ENCODE results near the gene SOX1.

The SOX1 gene

GRCh38 chr13:112073245-112074138 is 6.5 kb downstream of the SOX1 start:
- peak; percentile 73 for DNase-seq

DNA sequence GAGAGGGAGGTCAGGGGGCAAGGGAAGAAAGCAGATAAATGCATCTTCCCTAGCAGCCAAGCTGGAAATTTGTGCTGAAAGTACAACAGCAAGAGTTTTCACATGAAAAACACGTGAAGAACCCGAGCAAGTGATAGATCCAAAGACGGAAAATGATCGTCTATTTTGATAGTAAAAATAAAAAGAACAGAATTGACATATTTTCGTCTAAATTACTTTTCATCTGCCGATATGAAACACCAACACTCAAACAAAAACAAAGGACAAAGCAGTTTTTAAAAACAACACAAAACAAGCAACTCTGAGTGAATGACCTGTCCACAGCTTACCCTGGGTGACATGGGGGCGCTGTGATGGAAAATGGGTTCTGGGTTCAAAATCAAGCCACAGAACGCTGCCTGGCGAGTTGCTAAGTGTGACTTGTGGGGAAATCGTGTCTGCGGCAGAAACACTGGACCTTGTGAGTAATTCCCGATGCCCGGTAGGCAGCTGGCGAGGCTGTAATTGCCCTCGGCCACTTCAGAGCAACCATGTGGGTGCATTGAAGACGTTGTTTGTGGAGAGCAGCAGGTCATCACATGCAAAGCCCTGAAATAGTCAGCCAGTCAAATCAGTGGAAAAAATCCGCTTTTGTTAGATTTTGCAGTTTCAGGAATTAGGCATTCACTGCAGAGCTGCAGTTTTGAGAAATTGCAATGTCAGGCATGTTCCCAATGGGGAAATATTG is 7.4 kb downstream of the SOX1 start:
- peak; percentile 50 for DNase-seq

GRCh38 chr13:112077729-112078128 is 10.8 kb downstream of the SOX1 start:
- DNase-seq = no peak

DNA sequence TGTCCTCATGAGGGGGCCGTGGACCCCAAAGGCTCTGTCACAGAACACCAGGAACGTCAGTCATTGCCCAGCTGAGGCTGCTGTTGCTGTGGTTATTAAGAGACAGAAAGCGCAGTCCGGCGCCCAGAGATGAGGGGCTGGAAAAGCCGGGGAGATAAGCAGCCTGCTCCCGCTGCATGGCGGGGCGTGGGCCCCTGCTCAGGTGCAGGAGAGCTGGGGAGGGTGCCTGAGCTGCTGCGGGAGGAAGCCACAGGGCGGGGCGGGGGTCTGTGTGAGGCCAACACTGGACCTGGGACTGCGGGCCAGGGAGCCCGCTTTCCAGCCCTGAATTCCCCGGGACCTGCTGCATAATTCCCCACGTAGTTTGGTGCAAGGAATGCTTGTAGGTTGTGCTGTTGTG is 11.3 kb downstream of the SOX1 start:
- DNase-seq = no peak

DNA sequence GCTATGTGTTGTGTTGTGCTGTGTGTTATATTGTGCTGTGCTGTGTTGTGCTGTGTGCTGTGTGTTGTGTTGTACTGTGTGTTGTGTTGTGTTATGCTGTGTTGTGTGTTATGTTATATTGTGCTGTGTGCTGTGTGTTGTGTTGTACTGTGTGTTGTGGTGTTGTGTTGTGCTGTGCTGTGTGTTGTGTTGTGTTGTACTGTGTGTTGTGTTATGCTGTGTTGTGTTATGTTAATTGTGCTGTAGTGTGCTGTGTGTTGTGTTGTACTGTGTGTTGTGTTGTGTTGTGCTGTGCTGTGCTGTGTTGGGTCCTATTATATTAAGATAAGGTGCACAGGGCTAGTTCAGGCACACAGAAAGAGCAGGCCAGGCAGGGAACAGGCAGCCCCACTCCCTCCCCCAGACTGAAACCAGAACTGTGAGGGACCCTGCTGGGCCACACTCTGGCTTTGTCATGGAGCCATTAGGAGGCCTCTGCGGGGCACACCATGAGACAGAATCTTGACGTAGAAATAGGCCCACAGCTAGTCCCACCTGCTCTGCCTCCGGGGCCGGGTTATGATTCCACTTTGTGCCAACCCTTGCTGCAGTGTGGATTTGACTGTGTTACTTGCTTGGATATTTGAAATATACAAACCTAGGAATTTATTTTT is 12.1 kb downstream of the SOX1 start:
- no peak for DNase-seq

DNA sequence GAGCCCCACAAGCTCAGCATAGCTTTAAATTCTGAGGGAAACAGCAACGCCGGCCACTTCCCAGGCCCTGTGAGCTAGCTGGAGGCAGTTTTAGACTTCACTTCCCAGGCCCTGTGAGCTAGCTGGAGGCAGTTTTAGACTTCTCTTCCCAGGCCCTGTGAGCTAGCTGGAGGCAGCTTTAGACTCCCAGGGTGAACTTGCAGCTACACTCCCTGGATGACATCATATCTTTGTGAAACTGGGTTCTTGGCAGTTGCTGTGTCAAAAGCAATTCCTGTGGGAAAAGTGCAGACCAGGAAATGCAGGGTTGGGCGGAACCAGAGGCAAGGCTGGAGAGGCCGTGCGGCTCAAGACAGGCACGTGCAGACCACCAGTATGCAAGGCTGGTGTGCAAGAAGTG is 12.7 kb downstream of the SOX1 start:
- no peak for DNase-seq

- no peak for DNase-seq
Measured at GRCh38 chr13:112083971-112084370, 17.0 kb downstream of the SOX1 start.

- no peak for DNase-seq
Measured at GRCh38 chr13:112092453-112092852, 25.5 kb downstream of the SOX1 start.

DNA sequence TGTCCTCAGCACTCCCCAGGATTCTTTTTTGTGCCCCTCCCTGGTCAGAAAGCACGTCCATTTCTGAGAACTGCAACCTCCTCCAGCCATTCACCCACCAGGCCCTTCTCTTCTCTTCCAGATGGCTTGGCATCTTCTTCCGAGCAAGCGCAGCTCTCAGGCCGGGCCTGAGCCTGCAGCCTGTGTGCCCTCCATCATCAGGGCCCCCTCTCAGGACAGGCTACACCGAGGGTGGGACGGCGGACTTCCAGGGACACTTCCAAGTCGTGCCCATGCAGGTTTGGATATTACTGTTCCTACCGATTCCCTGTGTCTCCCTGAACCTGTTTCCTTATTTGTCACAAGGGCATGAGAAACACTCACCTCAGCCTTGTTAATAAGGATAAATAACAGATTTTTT is 28.4 kb downstream of the SOX1 start:
- no peak for DNase-seq

- no peak for DNase-seq
Measured at GRCh38 chr13:112096959-112097358, 30.0 kb downstream of the SOX1 start.

- DNase-seq = no peak
Measured at GRCh38 chr13:112097770-112098169, 30.8 kb downstream of the SOX1 start.

DNA sequence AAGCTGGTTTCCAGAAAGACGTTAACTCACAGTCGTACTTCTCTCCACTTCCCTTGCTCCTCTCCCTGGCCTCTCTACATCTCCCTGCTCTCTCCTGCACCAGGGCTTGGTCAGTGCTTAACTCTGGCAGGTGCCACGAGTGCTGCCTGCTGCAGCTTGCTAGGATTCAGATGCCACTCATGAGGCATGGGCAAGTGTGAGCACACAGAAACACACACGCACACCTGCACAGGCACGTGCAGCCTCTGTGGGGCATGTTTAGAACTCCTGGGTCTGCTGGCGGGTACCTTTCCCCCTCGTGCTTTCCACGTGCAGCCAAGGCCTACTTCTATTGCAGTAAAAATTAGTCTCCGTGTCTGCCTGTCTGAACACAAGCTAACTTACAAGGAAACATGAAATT is 31.8 kb downstream of the SOX1 start:
- DNase-seq = no peak

GRCh38 chr13:112101360-112101930 is 34.5 kb downstream of the SOX1 start:
- no peak for DNase-seq

DNA sequence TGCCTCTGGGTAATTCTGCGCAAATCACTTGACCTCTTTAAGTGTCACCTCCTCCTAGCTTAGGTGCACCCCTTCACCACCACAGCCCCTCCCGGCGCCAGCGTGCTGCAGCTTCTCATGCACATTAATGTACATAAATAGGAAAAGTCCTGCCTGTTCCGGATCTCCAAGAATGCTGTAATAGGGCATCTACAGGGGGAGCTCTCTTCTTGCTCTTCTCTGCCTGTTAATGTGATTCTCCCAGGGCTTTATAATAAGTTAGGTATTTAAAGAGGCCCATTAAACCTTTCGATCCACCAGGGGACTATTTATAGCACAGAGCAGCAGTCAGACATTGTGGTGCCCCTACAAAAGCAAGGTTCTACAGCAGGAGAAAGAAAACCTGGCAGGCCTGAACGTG is 35.3 kb downstream of the SOX1 start:
- DNase-seq = peak; percentile 20

DNA sequence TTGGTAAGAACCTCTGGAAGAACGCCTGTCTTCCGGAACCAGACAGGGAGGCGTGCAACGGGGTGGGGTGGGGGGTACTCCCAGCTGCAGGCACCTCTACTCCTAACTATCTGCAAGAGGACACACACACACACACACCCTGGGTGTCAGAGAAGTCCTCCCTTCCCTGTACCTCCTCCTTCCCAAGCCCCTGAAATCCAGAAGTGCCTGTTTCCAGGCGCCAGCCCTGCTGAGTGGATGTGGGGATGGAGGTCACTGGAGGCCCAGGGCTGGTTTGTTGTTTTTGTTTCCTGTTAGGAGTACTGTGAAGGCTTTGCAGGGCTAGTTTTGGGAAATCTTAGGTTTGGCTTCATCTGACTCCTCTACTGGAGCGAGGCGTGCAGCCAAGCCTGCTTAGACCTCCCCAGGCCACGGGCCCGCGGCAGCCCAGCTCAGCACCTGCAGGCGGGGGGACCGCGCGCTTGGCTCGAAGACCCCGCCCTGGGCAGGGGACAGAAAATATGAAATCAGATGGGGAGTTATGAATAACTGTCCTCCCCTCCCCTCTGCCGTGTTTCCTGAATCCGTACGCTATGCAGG is 36.4 kb downstream of the SOX1 start:
- no peak for DNase-seq

DNA sequence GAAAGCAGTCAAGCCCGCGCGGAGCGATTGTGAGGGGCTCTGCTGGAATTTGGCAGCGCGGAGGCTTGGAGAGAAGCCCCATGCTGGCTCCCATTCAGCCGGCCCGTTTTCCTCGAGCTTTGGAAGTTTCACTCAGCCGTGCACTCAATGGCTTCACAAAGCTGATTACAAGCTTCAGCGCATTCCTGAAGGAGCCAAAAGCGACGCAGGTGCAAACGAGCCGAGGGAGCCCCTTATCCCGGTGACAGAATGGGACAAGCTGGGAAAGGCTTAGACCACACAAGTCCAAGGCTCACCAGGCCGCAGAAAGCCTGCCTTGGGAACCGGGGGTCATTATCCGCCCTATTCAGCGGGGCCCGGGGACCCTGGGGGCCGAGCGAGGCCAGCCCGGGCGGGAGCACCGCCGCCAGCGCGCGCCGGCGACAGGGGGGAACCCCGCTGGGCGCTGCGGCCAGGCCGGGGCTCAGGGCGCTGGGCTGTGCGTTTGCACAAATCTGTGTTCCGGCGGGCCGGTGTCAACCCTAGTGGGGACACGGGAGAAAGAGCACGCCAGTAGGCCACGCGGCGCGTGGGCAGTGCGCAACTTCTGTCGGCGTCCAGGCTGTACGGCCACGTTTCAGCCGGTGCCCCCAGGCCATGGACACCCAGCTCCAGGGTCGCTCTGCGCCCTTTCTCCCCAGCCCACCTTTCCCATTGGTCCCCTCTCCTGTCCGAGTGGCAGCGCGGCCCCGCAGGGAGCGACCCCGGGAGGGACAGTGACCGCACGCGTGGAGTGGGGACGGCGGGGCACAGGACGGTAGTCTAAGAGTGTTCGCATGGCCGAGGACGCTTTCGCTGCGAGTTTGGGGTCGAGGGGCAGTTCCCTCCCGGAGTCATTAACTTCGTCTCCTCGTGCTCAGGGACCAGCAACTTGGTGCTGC is 37.3 kb downstream of the SOX1 start:
- DNase-seq = no peak

- DNase-seq = no peak
Measured at GRCh38 chr13:112104881-112105234, 37.9 kb downstream of the SOX1 start.

- no peak for DNase-seq
Measured at GRCh38 chr13:112105244-112105681, 38.3 kb downstream of the SOX1 start.

DNA sequence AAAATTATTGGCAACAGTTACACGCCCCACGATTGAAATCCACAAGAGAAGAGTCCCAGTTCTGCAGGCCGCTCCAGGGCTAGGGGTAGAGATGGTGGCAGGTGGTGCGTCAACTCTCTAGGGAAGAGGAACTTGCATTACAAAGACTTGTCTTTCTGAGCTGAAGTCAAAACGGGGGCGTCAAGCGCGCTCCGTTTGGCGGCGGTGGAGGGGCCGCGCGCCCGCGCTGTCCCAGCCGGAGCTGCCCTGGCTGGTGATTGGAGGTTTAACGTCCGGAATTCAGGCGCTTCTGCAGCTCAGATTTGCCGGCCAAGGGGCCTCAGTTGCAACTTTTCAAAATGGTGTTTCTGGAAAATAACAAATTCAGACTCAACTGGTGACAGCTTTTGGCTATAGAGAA is 38.9 kb downstream of the SOX1 start:
- no peak for DNase-seq

GRCh38 chr13:112106478-112107141 is 39.7 kb downstream of the SOX1 start:
- DNase-seq = no peak

DNA sequence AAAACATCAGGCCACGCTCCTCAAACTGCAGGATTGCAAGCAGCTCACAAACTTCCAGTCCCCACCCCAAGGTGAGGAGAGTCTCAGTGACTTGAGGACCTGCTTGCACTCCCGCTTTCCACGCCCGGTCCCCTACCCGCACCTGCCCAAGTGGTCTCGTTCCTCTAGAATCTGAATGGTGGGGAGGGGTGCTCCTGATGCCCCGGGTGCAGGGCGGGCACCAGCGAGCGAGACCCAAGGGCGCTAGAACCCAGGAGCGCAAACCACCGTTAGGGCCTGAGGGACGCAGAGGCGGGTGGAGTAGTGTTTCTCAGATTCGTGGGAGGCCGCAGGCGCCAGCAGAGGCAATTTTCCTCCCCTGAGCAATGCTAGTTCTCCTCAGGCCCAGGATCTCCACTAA is 40.3 kb downstream of the SOX1 start:
- no peak for DNase-seq
